GM12874 (cell line): ENCODE measurements around the gene CHL1.

Experiments used
- CTCF ChIP-seq: IDR thresholded peaks from 2 replicates; pipeline ENCODE4 v1.5.1; 2011; ENCODE audit warnings: low read depth, mild to moderate bottlenecking, control low read depth, low read length, moderate library complexity; ENCODE audit not compliant: insufficient read depth

CHL1 gene

GRCh38 chr3:354432-354831 is 157.9 kb downstream of the CHL1 start:
- peak; percentile 68 for TF ChIP-seq CTCF

GRCh38 chr3:355622-356021 is 159.1 kb downstream of the CHL1 start:
- TF ChIP-seq CTCF: no peak

GRCh38 chr3:356952-357351 is 160.4 kb downstream of the CHL1 start:
- no peak for TF ChIP-seq CTCF

GRCh38 chr3:359672-360071 is 163.1 kb downstream of the CHL1 start:
- no peak for TF ChIP-seq CTCF

GRCh38 chr3:362681-363338 is 166.2 kb downstream of the CHL1 start:
- no peak for TF ChIP-seq CTCF

GRCh38 chr3:364287-364686 is 167.7 kb downstream of the CHL1 start:
- TF ChIP-seq CTCF: no peak

GRCh38 chr3:365268-365667 is 168.7 kb downstream of the CHL1 start:
- no peak for TF ChIP-seq CTCF

- no peak for TF ChIP-seq CTCF
Observed at GRCh38 chr3:373193-373779, 176.7 kb downstream of the CHL1 start.
